Stimulated activated CD8-positive, alpha-beta memory T cell treated with anti-CD3 and anti-CD28 coated beads, Interleukin-4, amount 100 ng/mL, for 24 hours (primary cell): ENCODE data around the gene HNF4A.
"Not testable (repeated sequence)": the region's sequence is repeated elsewhere in the genome, so short reads cannot be mapped to it uniquely, and the experiment has no call there.

Experiments
- DNase-seq: peaks from one replicate; pipeline ENCODE4 v3.0.0-alpha.2; 2020; ENCODE audit warnings: low read depth

The HNF4A gene

GRCh38 chr20:44345147-44345546 is 10.4 kb upstream of the HNF4A start:
- DNase-seq = no peak

- DNase-seq = not testable (repeated sequence)
These were observed 9.6 kb upstream of the HNF4A start for GRCh38 chr20:44345941-44346340.

DNA sequence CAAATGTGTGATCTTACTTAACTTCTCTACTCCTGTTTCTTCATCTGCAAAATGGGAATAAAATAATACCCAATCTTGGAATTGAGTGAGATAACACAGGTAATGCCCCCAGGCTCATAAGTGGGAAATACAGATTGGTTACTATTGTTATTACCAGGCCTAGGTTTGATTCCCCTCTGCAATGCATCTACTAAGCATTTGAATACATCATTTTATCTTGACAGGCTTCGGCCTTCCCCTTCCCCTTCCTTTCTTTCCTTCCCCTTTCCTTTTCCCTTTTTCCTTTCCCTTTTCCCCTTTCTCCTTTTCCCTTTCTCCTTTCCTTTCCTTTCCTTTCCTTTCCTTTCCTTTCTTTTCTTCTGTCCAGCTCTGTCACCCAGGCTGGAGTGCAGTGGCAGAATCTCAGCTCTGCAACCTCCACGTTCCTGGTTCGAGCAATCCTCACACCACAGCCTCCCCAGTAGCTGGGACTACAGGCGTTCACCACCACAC is 7.3 kb upstream of the HNF4A start:
- DNase-seq = no peak

- no peak for DNase-seq
These were observed 6.2 kb upstream of the HNF4A start for GRCh38 chr20:44349349-44349748.

DNA sequence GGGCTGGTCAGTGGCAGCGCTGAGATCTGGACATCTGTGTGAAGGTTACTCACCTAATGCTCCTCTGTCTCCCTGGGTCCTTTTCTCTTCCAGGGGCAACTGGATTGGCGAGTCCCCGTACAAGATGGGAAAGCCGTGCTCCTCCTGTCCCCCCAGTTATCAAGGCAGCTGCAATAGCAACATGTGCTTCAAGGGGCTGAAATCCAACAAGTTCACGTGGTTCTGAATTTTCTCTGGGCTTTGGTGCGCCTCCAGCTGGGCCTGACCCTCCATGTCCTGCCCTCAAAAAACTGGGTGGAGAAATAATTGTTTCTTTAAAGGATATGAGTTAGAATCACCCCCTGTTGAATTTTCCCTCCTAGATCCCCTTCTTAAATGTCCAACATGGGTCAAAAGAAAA is 4.9 kb upstream of the HNF4A start:
- DNase-seq = no peak

GRCh38 chr20:44354979-44355497 is 461 bp upstream of the HNF4A start:
- no peak for DNase-seq

- DNase-seq = no peak
These were observed 839 bp downstream of the HNF4A start for GRCh38 chr20:44356353-44356723.

DNA sequence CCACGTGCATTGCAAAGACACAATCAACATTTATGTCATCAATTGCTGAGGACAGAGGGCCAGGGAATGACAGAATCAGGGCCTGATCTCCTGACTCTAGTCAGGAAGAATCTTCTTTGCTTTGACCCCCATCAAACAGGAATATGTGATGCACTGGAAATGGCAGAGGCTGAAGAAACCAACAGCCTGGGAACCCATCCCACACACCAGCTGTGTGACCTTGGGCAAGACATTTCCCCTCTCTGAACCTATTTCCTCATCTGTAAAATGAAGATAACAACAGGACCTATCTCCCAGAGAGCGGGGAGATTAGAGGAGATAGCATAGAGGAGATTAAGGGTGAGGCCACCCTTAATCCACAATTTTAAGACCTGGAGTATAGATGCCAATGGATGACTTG is 1.5 kb downstream of the HNF4A start:
- DNase-seq = no peak

- DNase-seq = no peak
These were observed 2.1 kb downstream of the HNF4A start for GRCh38 chr20:44357555-44358125.

- DNase-seq = no peak
These were observed 3.3 kb downstream of the HNF4A start for GRCh38 chr20:44358776-44359175.

GRCh38 chr20:44360221-44360620 is 4.7 kb downstream of the HNF4A start:
- no peak for DNase-seq

DNA sequence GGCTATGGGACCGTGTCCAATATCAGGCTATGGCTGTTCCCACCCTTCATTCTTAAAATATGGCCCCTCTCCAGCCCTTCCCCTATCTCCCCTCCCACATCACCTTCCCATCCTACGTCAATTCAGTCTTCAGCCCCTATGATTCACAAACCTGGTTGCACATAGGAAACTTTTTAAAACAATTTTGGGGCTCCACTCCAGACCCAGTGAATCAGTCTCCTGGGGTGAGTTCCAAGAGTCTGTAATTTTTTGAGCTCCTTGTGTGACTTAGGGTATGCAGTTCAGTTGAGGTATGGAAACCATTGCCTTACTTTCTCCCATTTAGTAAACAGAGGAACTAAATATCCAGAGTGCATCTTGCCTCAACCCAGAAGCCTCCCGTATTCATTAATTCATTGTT is 5.5 kb downstream of the HNF4A start:
- no peak for DNase-seq

GRCh38 chr20:44362466-44362940 is 7.0 kb downstream of the HNF4A start:
- no peak for DNase-seq

GRCh38 chr20:44364068-44364467 is 8.6 kb downstream of the HNF4A start:
- no peak for DNase-seq

- DNase-seq = no peak
These were observed 9.3 kb downstream of the HNF4A start for GRCh38 chr20:44364780-44365179.

- no peak for DNase-seq
These were observed 12.2 kb downstream of the HNF4A start for GRCh38 chr20:44367746-44368145.

DNA sequence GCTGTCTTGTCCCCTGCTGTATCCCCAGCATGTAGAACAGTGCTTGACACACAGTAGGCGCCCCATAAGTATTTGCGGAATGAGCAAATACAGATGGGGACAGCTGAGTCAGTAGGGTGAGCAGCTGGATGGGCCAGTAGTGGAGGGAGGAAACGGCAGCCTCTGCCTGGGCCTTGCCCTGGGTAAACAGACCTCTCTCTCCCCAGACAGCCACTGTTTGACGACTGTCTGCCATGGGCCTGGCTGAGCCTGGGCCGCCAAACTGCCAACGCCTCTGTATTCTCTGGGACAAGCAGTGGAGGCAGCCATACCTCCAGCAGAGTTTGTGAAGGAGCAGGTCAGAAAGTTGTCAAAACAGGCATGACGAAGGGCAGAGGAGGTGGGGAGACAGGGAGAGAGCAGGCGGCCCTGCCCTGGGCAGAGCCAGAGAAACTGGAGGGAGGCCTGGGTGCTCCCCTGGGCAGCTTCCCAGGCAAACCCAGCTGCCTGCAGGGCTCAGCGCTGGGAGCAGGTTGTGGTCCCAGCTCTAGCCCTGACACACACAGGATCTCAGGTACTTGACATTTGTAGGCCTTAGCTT is 15.2 kb downstream of the HNF4A start:
- DNase-seq = no peak

- DNase-seq = no peak
These were observed 27.1 kb downstream of the HNF4A start for GRCh38 chr20:44382641-44383040.

- DNase-seq = peak; percentile 79
These were observed 29.0 kb downstream of the HNF4A start for GRCh38 chr20:44384423-44385027.

DNA sequence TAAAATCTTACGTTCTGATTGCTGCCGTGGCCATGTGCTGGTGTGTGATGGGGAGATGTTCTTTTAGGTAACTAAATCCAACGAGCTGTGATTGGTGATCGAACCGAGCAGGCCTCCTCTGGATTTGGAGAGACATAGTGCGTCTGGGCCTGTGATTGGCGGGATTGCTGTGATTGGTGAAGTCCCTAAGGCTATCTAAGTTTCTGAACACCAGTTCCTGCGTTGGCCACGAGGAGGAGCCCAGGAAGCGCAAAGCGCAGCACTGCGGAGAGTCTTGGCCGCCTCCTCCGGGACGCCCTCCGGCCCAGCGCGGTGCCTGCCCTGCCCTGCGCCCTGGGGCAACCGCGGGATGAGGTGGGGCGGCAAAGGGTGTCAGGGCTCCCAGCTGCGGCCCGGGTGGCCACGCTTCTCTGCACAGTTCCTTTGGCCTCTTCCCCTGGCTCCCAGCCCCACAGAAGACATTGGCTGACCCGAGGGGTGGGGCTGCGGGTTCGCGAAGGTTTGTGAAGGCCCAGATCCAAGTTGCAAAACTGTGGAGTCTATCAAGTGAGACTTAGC is 33.0 kb downstream of the HNF4A start:
- peak; percentile 58 for DNase-seq

DNA sequence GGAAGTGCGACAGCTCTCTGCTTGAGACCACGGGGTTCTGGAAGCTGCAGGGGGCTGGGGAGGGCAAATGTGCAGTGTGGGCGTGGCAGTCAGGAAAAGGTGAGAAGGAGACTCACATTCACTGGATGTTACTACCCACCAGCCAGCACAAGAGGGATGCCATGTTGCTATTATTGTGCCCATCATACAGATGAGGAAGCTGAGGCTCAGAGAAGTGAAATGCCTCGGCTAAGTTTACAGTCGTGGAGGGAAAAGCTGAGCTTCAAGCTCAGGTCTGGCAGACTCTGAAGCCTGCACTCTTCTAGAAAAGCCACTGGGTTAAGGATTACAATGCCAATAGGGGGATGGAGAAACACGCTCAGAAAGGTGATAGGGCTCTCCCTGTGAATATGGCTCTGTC is 34.4 kb downstream of the HNF4A start:
- no peak for DNase-seq

GRCh38 chr20:44390280-44390679 is 34.8 kb downstream of the HNF4A start:
- DNase-seq = no peak
